Measurements from ENCODE around the gene DEPDC4. TPM values are rescaled to one million over a fixed set of nuclear protein-coding genes. Genes with fewer than 3 reads are reported as not detected.
"Not testable (repeated sequence)": the region's sequence is repeated elsewhere in the genome, so short reads cannot be mapped to it uniquely, and the experiment has no call there.

Gene DEPDC4
- total RNA-seq, 1 donor from 2014 or later: 2.1 TPM

GRCh38 chr12:100243137-100243536 is 23.7 kb downstream of the DEPDC4 start:
- no peak for TF ChIP-seq CTCF (IDR thresholded peaks at IDR 0.05; ENCODE audit: insufficient read depth, low read length, severe bottlenecking)
- no peak for DNase-seq (ENCODE audit: low read depth)
- Histone ChIP-seq H3K27me3 (ENCODE audit: control insufficient read depth, insufficient read depth, low read length) (no peaks in the 10 kb centered on the region), H3K4me3 (ENCODE audit: low read depth, low read length) (no peak overlapping the region), H3K36me3 (ENCODE audit: control insufficient read depth, insufficient read depth, low read length) (no peaks in the 10 kb centered on the region)
- FAIRE-seq: no peak

- H3K27me3 ChIP-seq (ENCODE audit: control insufficient read depth, insufficient read depth, low read length): no peaks in the 10 kb centered on the region
- no peak for DNase-seq (ENCODE audit: low read depth)
- no peaks in the 10 kb centered on the region for H3K36me3 ChIP-seq (ENCODE audit: control insufficient read depth, insufficient read depth, low read length)
- no peak for FAIRE-seq
- no peak overlapping the region for H3K4me3 ChIP-seq (ENCODE audit: low read depth, low read length)
- no peak for TF ChIP-seq CTCF (IDR thresholded peaks at IDR 0.05; ENCODE audit: insufficient read depth, low read length, severe bottlenecking)
Observed at GRCh38 chr12:100239589-100239988, 27.3 kb downstream of the DEPDC4 start.

GRCh38 chr12:100238801-100239200 is 28.1 kb downstream of the DEPDC4 start:
- Histone ChIP-seq H3K27me3 (ENCODE audit: control insufficient read depth, insufficient read depth, low read length) (no peaks in the 10 kb centered on the region), H3K36me3 (ENCODE audit: control insufficient read depth, insufficient read depth, low read length) (no peaks in the 10 kb centered on the region), H3K4me3 (ENCODE audit: low read depth, low read length) (no peak overlapping the region)
- DNase-seq (ENCODE audit: low read depth) (no peak), FAIRE-seq (no peak)
- TF ChIP-seq CTCF (IDR thresholded peaks at IDR 0.05; ENCODE audit: insufficient read depth, low read length, severe bottlenecking): no peak

- DNase-seq (ENCODE audit: low read depth) (peak; percentile 59), FAIRE-seq (no peak)
- H3K27me3 ChIP-seq (ENCODE audit: control insufficient read depth, insufficient read depth, low read length): no peaks in the 10 kb centered on the region
- H3K36me3 ChIP-seq (ENCODE audit: control insufficient read depth, insufficient read depth, low read length): no peaks in the 10 kb centered on the region
- no peak overlapping the region for H3K4me3 ChIP-seq (ENCODE audit: low read depth, low read length)
- peak; percentile 47 for TF ChIP-seq CTCF (IDR thresholded peaks at IDR 0.05; ENCODE audit: insufficient read depth, low read length, severe bottlenecking)
Observed at GRCh38 chr12:100234591-100235304, 32.1 kb downstream of the DEPDC4 start.

GRCh38 chr12:100234166-100234565 is 32.7 kb downstream of the DEPDC4 start:
- Histone ChIP-seq H3K4me3 (ENCODE audit: low read depth, low read length) (no peak overlapping the region), H3K36me3 (ENCODE audit: control insufficient read depth, insufficient read depth, low read length) (no peaks in the 10 kb centered on the region), H3K27me3 (ENCODE audit: control insufficient read depth, insufficient read depth, low read length) (no peaks in the 10 kb centered on the region)
- no peak for TF ChIP-seq CTCF (IDR thresholded peaks at IDR 0.05; ENCODE audit: insufficient read depth, low read length, severe bottlenecking)
- DNase-seq (ENCODE audit: low read depth): peak; percentile 70
- no peak for FAIRE-seq

- peak; percentile 85 for DNase-seq (ENCODE audit: low read depth)
Observed at GRCh38 chr12:100231873-100232272, 35.0 kb downstream of the DEPDC4 start.

More at GRCh38 chr12:100231873-100232272, 35.0 kb downstream of the DEPDC4 start:
- not testable (repeated sequence) for H3K36me3 ChIP-seq (ENCODE audit: control insufficient read depth, insufficient read depth, low read length); H3K4me3 ChIP-seq (ENCODE audit: low read depth, low read length); FAIRE-seq; H3K27me3 ChIP-seq (ENCODE audit: control insufficient read depth, insufficient read depth, low read length)

Measured in bronchial epithelial cell (primary cell).